BLaER1 (cell line): ENCODE results near the gene PKN1.
A peak's percentile ranks its signal among the peaks of the same experiment; 100 is the strongest.

ENCODE experiments used
- H3K27ac ChIP-seq: shearing (Covaris generic); formaldehyde crosslinking; 2 replicates; pipeline ENCODE4 v1.8.1; 2022
- H3K27me3 ChIP-seq: shearing (Covaris generic); formaldehyde crosslinking; 2 replicates; pipeline ENCODE4 v1.8.1; 2022
- H3K36me3 ChIP-seq: shearing (Covaris generic); formaldehyde crosslinking; 2 replicates; pipeline ENCODE4 v1.8.1; 2022
- H3K4me1 ChIP-seq: shearing (Covaris generic); formaldehyde crosslinking; 2 replicates; pipeline ENCODE4 v1.8.1; 2022
- H3K4me2 ChIP-seq: shearing (Covaris generic); formaldehyde crosslinking; 2 replicates; pipeline ENCODE4 v1.8.1; 2022
- H3K4me3 ChIP-seq: shearing (Covaris generic); formaldehyde crosslinking; 2 replicates; pipeline ENCODE4 v1.8.1; 2022
- H3K9ac ChIP-seq: shearing (Covaris generic); formaldehyde crosslinking; 2 replicates; pipeline ENCODE4 v1.8.1; 2022
- H3K9me3 ChIP-seq: shearing (Covaris generic); formaldehyde crosslinking; 2 replicates; pipeline ENCODE4 v1.8.1; 2022
- H4K20me1 ChIP-seq: shearing (Covaris generic); formaldehyde crosslinking; 2 replicates; pipeline ENCODE4 v1.8.1; 2022
- Cebpa-rat ChIP-seq: shearing (Covaris generic); IDR thresholded peaks from 2 replicates; pipeline ENCODE4 v1.8.1; 2022

Gene PKN1

GRCh38 chr19:14430712-14431111 lies 2.4 kb upstream of the PKN1 start:
- H3K36me3 ChIP-seq: peaks cover 8% of the 10 kb centered on the region; the same call in 1 of the 2 replicates
- no peaks in the 10 kb centered on the region for H3K9me3 ChIP-seq
- H3K9ac ChIP-seq: no peak overlapping the region
- H3K27me3 ChIP-seq: no peaks in the 10 kb centered on the region
- H4K20me1 ChIP-seq: peaks cover 19% of the 10 kb centered on the region
- H3K4me3 ChIP-seq: no peak overlapping the region
- no peak for TF ChIP-seq Cebpa-rat
- H3K4me2 ChIP-seq: peak overlapping the region; percentile 91
- H3K27ac ChIP-seq: no peak overlapping the region
- peaks cover 55% of the 10 kb centered on the region for H3K4me1 ChIP-seq

GRCh38 chr19:14433554-14434501 lies 722 bp downstream of the PKN1 start:
- no peak for TF ChIP-seq Cebpa-rat
- H3K4me1 ChIP-seq: peaks cover 67% of the 10 kb centered on the region
- peaks cover 35% of the 10 kb centered on the region for H4K20me1 ChIP-seq
- no peaks in the 10 kb centered on the region for H3K9me3 ChIP-seq
- peak overlapping the region; percentile 87 for H3K27ac ChIP-seq
- peak overlapping the region; percentile 88 for H3K4me3 ChIP-seq
- H3K27me3 ChIP-seq: no peaks in the 10 kb centered on the region
- peak overlapping the region; percentile 87 for H3K9ac ChIP-seq
- H3K36me3 ChIP-seq: peaks cover 29% of the 10 kb centered on the region
- H3K4me2 ChIP-seq: peak overlapping the region; percentile 91

- peak overlapping the region; percentile 87; the same call in 1 of the 2 replicates for H3K9ac ChIP-seq
- H3K4me1 ChIP-seq: peaks cover 72% of the 10 kb centered on the region
- H3K4me2 ChIP-seq: peak overlapping the region; percentile 91
- no peaks in the 10 kb centered on the region for H3K9me3 ChIP-seq
- no peaks in the 10 kb centered on the region for H3K27me3 ChIP-seq
- peak overlapping the region; percentile 87 for H3K27ac ChIP-seq
- TF ChIP-seq Cebpa-rat: no peak
- peak overlapping the region; percentile 88 for H3K4me3 ChIP-seq
- peaks cover 29% of the 10 kb centered on the region for H3K36me3 ChIP-seq
- H4K20me1 ChIP-seq: peaks cover 35% of the 10 kb centered on the region
Measured at GRCh38 chr19:14434543-14435319, 1.6 kb downstream of the PKN1 start.

GRCh38 chr19:14435320-14436050 lies 2.4 kb downstream of the PKN1 start:
- Histone ChIP-seq H3K36me3 (peaks cover 29% of the 10 kb centered on the region), H3K9me3 (no peaks in the 10 kb centered on the region), H4K20me1 (peaks cover 38% of the 10 kb centered on the region), H3K27me3 (no peaks in the 10 kb centered on the region), H3K27ac (peak overlapping the region; percentile 87; the same call in 1 of the 2 replicates), H3K4me2 (peak overlapping the region; percentile 91), H3K4me1 (peaks cover 74% of the 10 kb centered on the region), H3K4me3 (0 out of 2 replicates have a peak overlapping the region, but pooled peaks have one; percentile 88), H3K9ac (no peak overlapping the region)
- TF ChIP-seq Cebpa-rat: no peak

GRCh38 chr19:14437578-14438140 lies 4.6 kb downstream of the PKN1 start:
- TF ChIP-seq Cebpa-rat: no peak
- Histone ChIP-seq H3K27me3 (no peaks in the 10 kb centered on the region), H3K36me3 (peaks cover 51% of the 10 kb centered on the region), H3K27ac (no peak overlapping the region), H3K9ac (no peak overlapping the region), H3K9me3 (no peaks in the 10 kb centered on the region), H4K20me1 (peaks cover 47% of the 10 kb centered on the region), H3K4me1 (peaks cover 60% of the 10 kb centered on the region), H3K4me2 (no peak overlapping the region), H3K4me3 (no peak overlapping the region)

GRCh38 chr19:14439014-14439413 lies 5.9 kb downstream of the PKN1 start:
- no peak for TF ChIP-seq Cebpa-rat
- Histone ChIP-seq H3K9me3 (no peaks in the 10 kb centered on the region), H3K4me3 (no peak overlapping the region), H4K20me1 (peaks cover 47% of the 10 kb centered on the region), H3K4me1 (peaks cover 57% of the 10 kb centered on the region), H3K27me3 (no peaks in the 10 kb centered on the region), H3K4me2 (peak overlapping the region; percentile 99), H3K27ac (0 out of 2 replicates have a peak overlapping the region, but pooled peaks have one; percentile 13), H3K36me3 (peaks cover 64% of the 10 kb centered on the region), H3K9ac (0 out of 2 replicates have a peak overlapping the region, but pooled peaks have one; percentile 24)

- peaks cover 40% of the 10 kb centered on the region for H4K20me1 ChIP-seq
- H3K27ac ChIP-seq: peak overlapping the region; percentile 89
- peak overlapping the region; percentile 78 for H3K9ac ChIP-seq
- H3K4me2 ChIP-seq: peak overlapping the region; percentile 99
- no peak for TF ChIP-seq Cebpa-rat
- peak overlapping the region; percentile 68 for H3K4me3 ChIP-seq
- no peaks in the 10 kb centered on the region for H3K9me3 ChIP-seq
- no peaks in the 10 kb centered on the region for H3K27me3 ChIP-seq
- peaks cover 70% of the 10 kb centered on the region for H3K36me3 ChIP-seq
- peaks cover 46% of the 10 kb centered on the region for H3K4me1 ChIP-seq
Measured at GRCh38 chr19:14440049-14440448, 6.9 kb downstream of the PKN1 start.

GRCh38 chr19:14441041-14441938 lies 8.2 kb downstream of the PKN1 start:
- Histone ChIP-seq H3K4me3 (peak overlapping the region; percentile 68; the same call in 1 of the 2 replicates), H3K9ac (peak overlapping the region; percentile 78), H4K20me1 (peaks cover 28% of the 10 kb centered on the region), H3K9me3 (no peaks in the 10 kb centered on the region), H3K27ac (peak overlapping the region; percentile 89), H3K4me2 (peak overlapping the region; percentile 99), H3K36me3 (peaks cover 74% of the 10 kb centered on the region), H3K4me1 (peaks cover 35% of the 10 kb centered on the region), H3K27me3 (no peaks in the 10 kb centered on the region)
- TF ChIP-seq Cebpa-rat: no peak
